Activated gamma-delta T cell treated with anti-CD3 and anti-CD28 coated beads, Interleukin-2, amount 50 U/mL, for 16 hours (primary cell): ENCODE results near the gene PTPRR.
"Not testable (repeated sequence)": the region's sequence is repeated elsewhere in the genome, so short reads cannot be mapped to it uniquely, and the experiment has no call there.

Source experiments
- DNase-seq: peaks from one replicate; pipeline ENCODE4 v3.0.0-alpha.2; 2020; ENCODE audit warnings: low read depth

Gene PTPRR

DNA sequence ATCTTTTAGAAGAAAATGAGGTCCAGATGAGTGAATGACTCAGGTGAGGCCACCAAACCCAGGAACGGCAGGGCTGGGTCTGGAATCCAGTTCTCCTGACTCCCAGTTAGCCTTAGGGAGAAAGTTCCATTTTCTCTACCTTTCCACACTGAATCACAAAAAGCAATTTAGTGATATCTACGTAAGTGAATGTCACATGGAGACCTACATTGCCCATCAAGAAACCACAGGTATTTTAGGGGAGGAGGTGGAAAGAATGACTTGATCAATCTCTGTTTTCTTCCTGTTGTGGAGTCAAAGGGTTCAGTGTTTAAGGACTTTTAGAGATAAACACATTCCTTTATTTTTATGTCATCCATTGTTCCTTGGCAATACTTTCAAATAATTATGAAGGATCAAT lies 176.4 kb downstream of the PTPRR start:
- DNase-seq, result no peak

DNA sequence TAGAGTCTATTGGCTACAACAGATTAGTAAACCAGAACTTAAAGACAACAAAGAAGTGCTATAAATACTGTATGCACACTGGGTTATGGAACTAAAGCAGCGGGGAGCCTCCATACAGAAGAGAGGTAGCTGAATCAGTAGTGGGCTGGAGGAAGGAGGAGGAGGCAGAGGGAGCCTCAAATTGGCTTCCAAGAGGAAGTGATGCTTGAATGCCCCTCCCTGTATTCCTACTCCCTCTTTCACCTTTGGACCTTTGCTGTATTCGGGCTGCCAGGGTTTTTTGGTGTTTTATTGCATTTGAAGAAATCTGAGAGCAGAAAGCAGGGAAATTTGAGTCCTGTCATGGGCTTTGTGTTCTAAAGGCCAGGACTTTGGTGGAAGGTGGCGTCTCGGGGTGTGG lies 179.3 kb downstream of the PTPRR start:
- DNase-seq, result no peak

DNA sequence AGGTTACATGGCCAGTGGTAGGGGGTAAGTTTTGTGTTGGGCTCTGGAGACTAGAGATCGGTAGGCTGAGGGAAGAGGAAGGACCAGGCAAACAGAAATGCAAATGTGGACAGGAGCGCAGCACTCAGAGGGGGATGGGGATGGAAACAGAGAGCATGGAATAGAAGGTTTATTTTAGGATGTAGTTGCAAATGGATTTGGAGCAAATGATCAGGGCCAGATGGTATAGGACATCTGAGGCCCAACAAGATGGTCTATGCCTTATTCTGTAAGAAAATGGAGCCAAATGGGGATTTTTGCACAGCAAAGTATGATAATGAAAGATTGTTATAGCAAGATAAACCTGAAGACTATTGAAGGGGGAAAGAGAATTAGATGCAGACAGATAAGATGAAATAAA lies 180.8 kb downstream of the PTPRR start:
- no peak for DNase-seq

DNA sequence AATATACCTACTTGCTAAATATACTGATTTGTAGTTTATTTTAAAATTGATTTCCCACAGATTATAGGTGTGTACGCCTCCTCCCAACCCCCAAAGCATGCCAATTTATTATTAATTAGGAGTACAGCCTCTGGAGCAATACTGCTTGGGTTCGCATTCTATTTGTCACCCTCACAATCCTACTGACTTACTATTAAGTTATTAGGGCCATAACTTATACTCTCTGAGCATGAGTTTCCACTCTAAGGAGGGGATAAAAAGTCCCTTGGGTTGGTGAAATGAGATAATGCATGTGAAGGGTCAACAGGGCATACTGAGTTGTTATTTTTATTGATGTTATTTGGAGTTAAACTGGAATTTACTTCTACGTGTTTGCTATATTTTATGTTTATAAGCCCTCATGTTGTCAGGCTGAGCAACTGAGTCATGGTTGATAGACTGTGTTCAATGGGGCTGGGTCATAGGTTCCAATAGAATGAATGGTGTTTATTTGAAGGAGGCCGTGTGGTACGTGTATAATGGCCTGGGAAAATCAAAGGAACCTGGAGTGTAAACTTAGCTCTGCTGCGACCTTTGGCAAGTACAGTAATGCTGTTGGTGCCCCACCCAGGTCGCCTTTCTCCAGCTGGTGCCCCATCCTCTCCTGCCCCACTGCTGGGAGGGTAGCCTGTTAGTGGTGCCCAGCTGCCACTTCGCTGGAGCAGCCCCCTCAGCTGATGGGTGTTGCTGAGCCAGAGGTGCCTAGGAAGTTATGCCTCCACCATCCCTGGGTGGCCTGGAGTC lies 184.0 kb downstream of the PTPRR start:
- DNase-seq, result no peak

DNA sequence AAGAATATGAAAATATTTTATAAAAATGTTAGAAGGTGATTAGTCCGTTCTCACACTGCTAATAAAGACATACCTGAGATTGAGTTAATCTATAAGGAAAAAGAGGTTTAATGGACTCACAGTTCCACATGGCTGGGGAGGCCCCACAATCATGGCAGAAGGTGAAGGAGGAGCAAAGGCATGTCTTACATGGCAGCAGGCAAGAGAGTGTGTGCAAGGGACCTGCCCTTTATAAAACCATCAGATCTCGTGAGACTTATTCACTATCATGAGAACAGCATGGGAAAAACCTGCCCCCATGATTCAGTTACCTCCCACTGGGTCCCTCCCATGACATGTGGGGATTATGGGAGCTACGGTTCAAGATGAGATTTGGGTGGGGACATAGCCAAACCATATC lies 185.3 kb downstream of the PTPRR start:
- DNase-seq, result not testable (repeated sequence)

DNA sequence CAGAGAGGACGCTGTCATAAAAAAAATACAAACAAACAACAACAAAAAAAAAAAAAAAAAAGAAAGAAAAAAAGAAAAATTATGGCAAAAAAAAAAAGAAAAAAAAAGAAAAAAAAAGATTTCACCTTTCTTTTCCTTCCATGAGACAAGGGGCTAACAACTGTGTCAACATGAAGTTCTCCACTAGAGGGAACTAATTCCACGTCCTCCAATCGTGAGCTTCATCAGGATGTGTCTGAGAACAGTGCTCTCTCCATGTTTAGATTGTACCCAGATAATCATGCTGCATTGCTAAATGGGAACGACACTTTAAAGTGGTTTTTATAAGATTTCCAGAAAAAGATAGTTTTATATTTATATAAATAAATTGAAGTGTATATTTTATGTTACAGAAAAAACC lies 187.2 kb downstream of the PTPRR start:
- no peak for DNase-seq

DNA sequence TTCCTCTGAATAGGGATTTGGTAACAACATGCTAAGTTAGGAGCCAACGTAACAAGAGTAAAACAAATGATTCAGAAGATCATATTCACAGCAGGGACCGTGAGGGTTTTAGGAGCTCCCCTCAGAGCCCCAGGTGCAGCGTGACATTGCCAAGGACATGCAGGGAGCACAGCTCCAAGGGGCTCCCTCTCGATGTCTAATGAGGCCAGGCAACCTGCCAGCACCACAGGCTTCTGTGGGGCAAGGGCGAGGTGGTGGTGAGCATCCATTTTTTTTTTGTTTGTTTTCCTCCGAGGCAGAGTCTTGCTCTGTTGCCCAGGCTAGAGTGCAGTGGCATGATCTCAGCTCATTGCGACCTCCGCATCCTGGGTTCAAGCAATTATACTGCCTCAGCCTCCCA lies 188.3 kb downstream of the PTPRR start:
- no peak for DNase-seq

DNA sequence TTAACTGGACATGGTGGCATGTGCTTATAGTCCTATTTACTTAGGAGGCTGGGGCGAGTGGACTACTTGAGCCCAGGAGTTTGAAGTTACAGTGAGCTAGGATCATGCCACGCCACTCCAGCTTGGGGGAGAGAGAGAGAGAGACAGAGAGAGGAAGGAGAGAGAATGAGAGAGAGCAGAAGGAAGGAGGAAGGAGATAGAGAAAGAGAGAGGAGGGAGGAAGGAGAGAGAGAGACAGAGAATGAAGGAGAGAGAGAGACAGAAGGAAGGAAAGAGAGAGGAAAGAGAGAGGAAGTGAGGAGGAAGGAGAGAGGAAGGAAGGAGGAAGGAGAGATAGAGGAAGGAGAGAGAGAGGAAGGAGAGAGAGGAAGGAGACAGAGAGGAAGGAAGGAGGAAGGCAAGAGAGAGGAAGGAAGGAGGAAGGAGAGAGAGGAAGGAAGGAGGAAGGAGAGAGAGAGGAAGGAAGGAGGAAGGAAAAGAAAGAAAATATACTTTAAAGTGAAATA lies 189.8 kb downstream of the PTPRR start:
- no peak for DNase-seq

DNA sequence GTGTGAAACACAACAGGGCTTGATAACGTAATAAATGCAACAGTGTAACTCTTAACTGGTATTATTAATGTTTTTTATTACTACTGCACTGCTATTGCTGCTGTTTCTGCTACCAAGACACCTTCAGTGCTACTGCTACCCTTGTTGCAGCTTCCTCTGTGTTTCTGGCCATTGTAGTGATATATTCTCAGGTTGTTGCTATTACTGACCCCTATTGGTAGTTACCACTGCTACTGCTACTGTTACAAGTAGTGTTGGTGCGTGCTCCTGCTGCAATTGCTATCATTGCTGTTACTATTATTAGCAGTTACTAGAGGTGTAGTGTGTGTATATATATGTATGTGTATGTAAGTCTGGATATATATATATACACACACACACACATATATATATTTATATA lies 196.1 kb downstream of the PTPRR start:
- DNase-seq, result no peak

DNA sequence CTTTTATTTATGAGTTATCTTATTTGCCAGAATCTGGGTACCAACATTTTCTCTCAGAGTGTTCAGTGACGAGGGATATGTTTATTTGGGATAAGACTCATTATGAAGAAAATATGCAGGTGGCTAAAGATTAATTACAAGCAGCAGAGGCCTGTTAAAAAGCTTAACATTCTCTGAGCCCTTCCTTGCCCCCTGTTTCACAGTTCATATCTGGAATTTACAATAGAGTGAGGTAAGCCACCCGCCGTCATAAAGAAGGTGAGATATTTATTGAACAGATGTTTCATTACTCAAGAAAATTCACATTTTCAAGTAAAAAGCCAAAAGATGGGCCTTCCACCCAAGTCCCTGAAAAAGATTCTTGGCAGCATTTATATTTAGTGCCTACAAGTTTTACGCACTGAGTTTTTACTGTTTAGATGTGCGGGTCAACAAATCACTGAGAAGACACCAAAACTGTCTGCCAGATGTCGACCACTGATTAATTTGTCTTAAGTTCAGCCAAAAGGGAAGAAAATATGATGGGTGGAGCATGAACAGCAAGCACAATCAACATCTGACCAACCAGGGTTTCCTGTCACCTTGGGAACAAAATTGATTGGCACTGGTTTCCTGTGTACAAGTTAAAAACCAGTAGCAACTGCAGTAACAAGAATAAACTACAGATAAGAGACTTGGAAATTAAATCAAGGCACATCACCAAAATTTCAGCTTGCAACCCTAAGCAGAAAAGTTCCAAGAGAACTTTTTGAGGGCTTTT lies 197.8 kb downstream of the PTPRR start:
- DNase-seq, result no peak

DNA sequence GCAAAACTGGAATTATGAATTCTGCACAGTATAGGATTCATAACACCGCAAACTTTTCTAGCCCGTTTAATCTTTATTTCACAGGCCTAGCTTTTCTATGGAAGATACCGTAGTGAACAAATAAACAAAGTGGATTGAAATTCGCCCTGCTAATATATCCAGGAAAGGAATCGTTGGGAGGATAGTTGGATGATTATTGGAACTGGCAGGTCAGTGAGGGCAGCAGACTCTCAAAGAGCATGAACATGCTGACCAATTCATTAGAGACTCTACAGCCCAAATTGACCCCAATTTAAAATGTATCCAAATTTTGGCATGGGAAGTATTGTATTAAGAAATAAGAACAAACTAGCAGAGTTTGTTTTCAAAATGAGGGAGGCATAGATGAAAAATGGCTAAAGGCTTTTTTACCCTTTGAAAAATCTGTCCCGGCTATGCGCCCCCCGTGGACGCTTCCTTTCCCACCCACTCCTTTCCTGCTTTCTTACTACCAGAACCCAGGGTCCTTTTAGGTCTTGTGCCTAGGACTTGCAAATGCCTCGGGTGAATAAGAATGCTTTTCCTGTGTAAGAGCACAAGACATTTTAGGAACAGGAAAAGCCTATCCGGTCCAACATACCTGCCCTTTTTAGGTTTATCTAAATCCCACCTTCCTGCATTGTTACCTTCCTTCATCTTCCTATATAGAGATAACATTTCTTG lies 198.7 kb downstream of the PTPRR start:
- DNase-seq, result no peak

DNA sequence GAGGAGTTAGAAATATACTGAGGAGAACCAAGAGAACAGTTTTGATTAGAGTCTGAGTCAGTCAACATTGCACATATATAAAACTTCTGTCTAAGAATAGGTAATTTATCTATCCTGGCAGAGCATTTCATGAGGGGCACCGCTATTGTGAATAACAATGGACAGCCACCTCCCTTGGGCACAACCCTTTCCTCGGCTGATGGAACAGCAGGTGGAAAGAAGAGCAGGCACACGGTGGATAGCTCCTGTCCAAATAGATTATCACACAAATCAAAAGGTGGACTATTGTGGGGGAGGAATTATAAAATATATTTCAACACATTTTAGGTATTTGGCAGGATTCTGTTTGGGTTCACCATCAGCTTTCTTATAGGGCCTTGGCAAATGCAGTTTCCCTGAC lies 199.3 kb downstream of the PTPRR start:
- DNase-seq, result no peak

DNA sequence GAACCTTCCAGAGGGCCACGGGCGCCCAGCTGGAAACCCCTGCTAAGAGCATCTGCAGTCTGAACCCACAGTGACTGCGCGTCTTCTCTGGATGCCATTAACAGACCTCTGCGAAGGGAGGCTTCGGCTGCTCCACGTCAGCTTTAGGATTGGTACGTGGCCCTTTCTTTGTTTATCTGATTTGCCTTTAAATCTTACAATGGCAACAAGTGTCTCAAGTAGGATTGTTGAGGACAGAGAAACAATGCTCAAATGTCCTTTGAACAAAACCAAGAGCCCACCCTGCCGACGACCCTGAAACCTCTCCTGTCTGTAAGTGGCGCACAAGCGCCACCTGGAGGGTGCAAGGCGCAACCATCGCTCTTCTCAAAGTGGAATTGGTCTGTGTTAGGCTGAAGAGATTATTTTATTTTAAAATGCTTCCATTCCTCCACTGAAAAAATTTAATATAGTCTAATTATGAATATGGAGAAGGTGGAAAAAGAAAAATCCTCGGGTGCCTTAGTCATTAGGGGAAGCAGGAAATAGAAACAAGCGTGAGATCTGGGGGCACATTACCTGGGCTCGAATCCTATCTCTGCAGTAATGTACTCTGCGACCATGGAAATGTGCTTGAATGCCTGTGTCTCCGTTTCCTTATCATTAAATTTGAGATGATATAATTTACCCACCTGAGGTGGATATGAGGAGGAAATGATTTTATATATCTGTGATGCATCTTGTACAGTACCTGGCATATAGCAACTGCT lies 200.7 kb downstream of the PTPRR start:
- DNase-seq, result no peak

DNA sequence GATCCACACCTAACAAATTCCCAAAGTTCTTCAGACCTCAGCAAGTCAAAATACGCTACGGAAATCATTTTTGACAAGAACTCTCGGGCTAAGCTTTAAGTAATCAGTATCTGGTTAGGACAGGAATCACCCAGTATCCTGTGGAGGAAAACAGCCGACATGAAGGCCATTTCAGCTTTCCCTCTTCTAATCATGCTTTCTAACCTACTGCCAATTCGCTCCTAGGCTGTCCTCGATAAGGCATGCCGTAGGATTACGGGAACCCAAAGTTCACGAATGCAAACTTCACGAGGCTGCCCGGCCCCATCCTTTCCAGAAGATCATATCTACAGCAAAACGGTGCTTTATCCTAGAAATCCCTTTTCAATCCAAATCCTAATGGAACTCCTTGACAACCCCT lies 201.5 kb downstream of the PTPRR start:
- no peak for DNase-seq

DNA sequence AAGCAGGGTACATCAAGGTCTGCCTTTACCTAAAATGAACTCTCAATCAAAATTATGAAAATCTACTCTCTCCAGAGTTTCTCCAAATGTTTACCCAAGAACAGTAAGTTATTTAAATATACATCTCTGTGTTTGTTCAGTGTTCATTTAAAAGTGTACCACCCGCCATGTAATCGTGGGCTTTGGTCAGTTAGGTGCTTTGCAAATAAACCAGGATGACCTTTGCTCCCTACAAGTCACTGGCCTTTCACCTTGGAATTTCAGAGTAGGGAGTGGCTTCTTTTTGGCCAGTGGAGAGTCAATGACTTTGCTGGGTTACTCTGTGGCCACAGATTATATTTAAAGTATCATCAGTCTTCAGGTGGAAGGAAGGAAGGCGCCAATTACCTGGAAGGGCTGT lies 208.7 kb downstream of the PTPRR start:
- DNase-seq, result no peak

DNA sequence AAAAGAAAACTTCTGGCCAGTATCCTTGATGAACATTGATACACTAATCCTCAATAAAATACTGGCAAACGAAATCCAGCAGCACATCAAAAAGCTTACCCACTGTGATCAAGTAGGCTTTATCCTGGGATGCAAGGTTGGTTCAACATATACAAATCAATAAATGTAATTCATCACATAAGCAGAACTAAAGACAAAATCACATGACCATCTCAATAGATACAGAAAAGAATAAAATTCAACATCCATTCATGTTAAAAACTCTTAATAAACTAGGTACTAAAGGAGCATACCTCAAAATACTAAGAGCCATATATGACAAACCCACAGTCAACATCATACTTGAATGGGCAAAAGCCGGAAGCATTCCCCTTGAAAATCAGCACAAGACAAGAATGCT lies 211.5 kb downstream of the PTPRR start:
- no peak for DNase-seq

DNA sequence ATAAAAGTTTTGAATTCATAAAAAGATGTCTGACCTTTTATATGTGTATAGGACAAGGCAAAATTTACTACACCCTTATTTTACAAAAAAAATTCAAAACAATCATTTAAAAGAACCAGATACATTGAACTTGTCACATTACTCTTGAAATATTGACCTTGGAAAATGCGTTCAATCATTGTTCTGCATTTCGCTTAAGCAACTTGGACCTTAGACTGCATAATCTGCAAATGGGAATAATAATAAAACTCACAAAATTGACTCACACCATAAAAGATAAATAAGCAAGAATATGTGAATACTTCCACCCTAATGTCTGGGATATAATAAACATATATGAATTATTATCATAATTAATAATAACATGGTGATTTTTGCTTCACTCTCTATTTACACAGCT lies 213.9 kb downstream of the PTPRR start:
- DNase-seq, result no peak

DNA sequence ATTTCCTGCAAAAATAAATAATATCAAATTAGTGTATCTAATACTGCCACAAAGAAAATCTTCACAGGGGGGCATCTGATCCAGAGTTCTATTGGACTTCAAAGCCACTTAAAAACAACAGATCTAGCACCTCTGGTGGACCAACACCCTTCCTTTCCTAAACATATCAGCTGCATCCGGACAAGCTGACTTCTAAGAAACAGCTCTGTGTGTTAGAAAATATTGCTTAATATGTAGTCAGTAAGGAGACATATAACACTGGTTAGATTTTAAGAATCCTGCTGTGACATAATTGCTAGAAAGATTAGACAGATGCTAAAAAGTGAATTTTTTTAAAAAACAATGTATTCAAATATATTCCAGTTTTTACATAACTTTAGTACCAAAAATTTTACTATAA lies 222.2 kb downstream of the PTPRR start:
- no peak for DNase-seq

DNA sequence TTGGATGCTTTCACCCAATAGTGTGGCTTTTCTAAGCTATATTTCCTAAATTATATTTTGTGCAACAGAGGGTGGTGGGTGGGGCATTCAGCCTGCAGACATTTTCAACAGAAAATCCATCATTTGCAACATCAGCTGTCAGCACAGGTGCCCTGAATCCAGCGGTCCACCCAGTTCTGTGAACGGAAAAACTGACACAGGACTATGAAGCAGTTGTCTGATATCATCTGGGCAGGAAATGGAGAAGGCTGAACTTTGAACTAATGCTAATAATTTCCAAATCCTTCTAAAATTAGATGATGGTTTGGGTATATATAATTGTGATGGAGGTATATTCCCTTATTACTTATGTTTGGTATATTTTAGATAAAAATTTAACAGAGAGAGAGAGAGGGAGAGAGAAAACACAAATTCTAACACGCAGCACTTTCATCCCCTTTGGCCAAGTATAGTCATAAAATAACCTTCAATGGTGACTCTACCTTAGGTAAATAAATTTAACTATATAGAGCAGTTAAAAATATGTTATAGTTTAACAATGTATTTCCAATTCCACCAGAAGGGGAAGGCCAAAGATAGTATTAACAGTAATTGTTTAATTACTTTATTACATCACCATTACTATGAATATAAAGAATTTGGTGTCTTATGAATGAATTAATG lies 225.0 kb downstream of the PTPRR start:
- no peak for DNase-seq

DNA sequence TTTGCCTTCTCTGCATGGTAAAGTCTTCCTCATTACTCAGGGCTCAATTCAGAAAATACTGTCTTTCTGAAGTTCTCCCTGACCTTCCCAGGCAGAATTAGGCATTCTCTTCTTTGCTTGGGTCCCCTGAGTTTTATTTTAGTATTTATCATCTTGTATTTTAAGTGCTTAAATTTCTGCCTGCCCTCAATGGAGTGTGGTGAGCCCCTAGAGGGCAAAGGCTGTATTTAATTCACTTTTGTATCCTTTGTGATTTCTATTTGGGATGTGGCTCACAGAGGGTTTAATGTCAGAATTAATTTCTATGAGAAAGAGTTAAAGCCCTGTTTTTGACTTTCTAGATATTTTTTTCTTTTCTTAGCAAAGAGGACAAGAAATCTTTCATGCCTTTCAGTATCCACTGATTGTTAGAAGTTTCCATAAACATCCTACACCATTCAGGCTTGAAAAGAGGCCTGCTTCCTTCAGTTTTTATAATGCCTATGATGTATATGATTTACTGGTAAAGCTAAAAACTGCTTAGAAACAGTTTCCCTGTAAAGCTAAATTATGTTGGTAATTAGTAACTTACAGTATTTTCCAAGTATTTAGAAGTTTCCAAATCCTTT lies 227.8 kb downstream of the PTPRR start:
- no peak for DNase-seq

DNA sequence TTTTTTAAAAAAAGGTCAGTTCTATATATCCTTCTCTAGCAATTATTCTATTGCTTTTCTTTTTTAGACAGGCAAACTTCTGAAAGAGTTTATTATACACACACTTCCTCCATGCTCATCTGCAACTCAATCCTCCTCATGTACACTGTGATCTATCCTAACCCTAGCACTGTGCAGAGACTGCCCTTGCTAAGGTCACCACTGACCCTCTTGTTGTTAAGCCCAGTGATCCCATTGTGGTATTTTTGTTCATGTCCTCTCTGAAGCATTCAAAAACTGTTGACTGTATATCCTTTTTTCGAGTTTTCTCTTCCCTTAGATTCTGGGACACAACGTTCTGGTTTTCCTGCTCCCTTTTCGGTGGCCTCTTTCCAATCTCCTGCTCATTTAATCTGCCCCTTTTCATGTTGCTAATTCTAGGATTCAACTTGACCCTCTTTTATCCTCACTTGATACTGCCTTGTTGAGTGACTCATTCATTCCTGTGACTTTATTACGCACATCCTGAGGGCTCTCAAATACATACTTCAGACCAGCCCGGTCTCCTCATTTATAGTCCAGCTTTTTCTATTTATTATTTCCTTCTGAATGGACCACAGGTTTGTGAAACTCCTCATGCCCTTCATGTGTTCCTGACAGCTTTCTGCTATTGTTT lies 229.4 kb downstream of the PTPRR start:
- no peak for DNase-seq
